CD4-positive, alpha-beta memory T cell (primary cell): ENCODE data around the gene RTN4R. TPM values are rescaled to one million over a fixed set of nuclear protein-coding genes. Genes with fewer than 3 reads are reported as not detected.

Experiments used
- CTCF ChIA-PET: fragments of 350-600 bp; sonication (Branson Sonifier 250); formaldehyde crosslinking; loops from one replicate; lab custom pipeline; 2021; ENCODE audit warnings: inconsistent platforms; ENCODE audit not compliant: partially characterized antibody; lab: Charles Lee
- POLR2A ChIA-PET: fragments of 350-600 bp; sonication (Branson Sonifier 250); formaldehyde crosslinking; loops from one replicate; lab custom pipeline; 2021; ENCODE audit not compliant: partially characterized antibody; lab: Charles Lee
- DNase-seq, 5 donors: peaks; one replicate each; pipeline versions ENCODE4 v3.0.0 to v3.0.0-alpha.2; 2020 to 2022; ENCODE audit warnings: mixed read lengths in 1 of 5
- H3K27ac ChIP-seq: one replicate; pipeline ENCODE4 v1.7.0; 2013; ENCODE audit warnings: low read depth, low read length
- H3K27me3 ChIP-seq: 2 replicates; pipeline ENCODE4 v1.7.0; 2013; ENCODE audit warnings: mild to moderate bottlenecking, low read length, moderate library complexity; ENCODE audit not compliant: insufficient read depth
- H3K36me3 ChIP-seq: 2 replicates; pipeline ENCODE4 v1.7.0; 2013; ENCODE audit warnings: mild to moderate bottlenecking, low read length, moderate library complexity; ENCODE audit not compliant: insufficient read depth
- H3K4me1 ChIP-seq: 2 replicates; pipeline ENCODE4 v1.7.0; 2013; ENCODE audit warnings: mild to moderate bottlenecking, low read length, moderate library complexity; ENCODE audit not compliant: insufficient read depth
- H3K4me3 ChIP-seq, 2 donors: one replicate each; pipeline ENCODE4 v1.7.0; 2013; ENCODE audit warnings: low read length in 2 of 2, mild to moderate bottlenecking in 1 of 2
- H3K9me3 ChIP-seq, 2 donors: one replicate each; pipeline ENCODE4 v1.7.0; 2013; ENCODE audit warnings: low read length in 2 of 2, control low read depth in 1 of 2; ENCODE audit not compliant: control insufficient read depth in 1 of 2
- H3K27ac Mint-ChIP-seq, 7 donors: one replicate each; pipeline ENCODE4 v1.8.0; 2020 to 2021; ENCODE audit warnings: mixed read lengths in 7 of 7, mild to moderate bottlenecking in 6 of 7, inconsistent platforms in 3 of 7, moderate library complexity in 3 of 7
- H3K27me3 Mint-ChIP-seq, 2 donors: one replicate each; pipeline ENCODE4 v1.8.0; 2020 to 2021; ENCODE audit warnings: mixed read lengths in 2 of 2
- H3K36me3 Mint-ChIP-seq, 2 donors: one replicate each; pipeline ENCODE4 v1.8.0; 2020 to 2021; ENCODE audit warnings: mixed read lengths in 2 of 2, inconsistent platforms in 1 of 2, mild to moderate bottlenecking in 1 of 2
- H3K4me1 Mint-ChIP-seq, 4 donors: one replicate each; pipeline ENCODE4 v1.8.0; 2020 to 2021; ENCODE audit warnings: mixed read lengths in 4 of 4, mild to moderate bottlenecking in 1 of 4
- H3K4me3 Mint-ChIP-seq, 8 donors: one replicate each; pipeline ENCODE4 v1.8.0; 2020 to 2021; ENCODE audit warnings: mixed read lengths in 8 of 8, mild to moderate bottlenecking in 7 of 8, moderate library complexity in 6 of 8, inconsistent platforms in 3 of 8
- H3K9me3 Mint-ChIP-seq, 8 donors: one replicate each; pipeline ENCODE4 v1.8.0; 2020 to 2021; ENCODE audit warnings: mixed read lengths in 8 of 8, mild to moderate bottlenecking in 5 of 8, inconsistent platforms in 3 of 8, moderate library complexity in 1 of 8
- intact Hi-C: fragments of 100-400 bp; cut with micrococcal nuclease; formaldehyde crosslinking; loops from one replicate; pipeline ENCODE4 v1.15.1; 2023
- polyA plus RNA-seq, 2 donors: library from polyadenylated mRNA; unstranded; fragments of 300-500 nt; fragmentation: Illumina TruSeq; gene quantifications; one replicate each; pipeline ENCODE4 v1.2.3, GENCODE V29; 2021
- total RNA-seq, 2 experiments: library from RNA; stranded (reverse); gene quantifications; one replicate each; pipeline ENCODE4 v1.2.3, GENCODE V29; 2021

The RTN4R gene
- total and polyA plus RNA-seq, 4 experiments from 2014 or later, result 1.7 to 6.3 (median 2.4) TPM

GRCh38 chr22:20233351-20234313 is 34.5 kb downstream of the RTN4R start:
- intact Hi-C loops, result no loop called here
- H3K4me3 Mint-ChIP-seq, result no peak overlapping the region
- no peak overlapping the region for H3K4me3 ChIP-seq
- H3K4me1 ChIP-seq, result peaks cover 18% of the 10 kb centered on the region
- no peaks in the 10 kb centered on the region for H3K9me3 ChIP-seq
- H3K36me3 ChIP-seq, result no peaks in the 10 kb centered on the region
- H3K9me3 Mint-ChIP-seq, result no peaks in the 10 kb centered on the region
- no peaks in the 10 kb centered on the region for H3K27me3 ChIP-seq
- POLR2A ChIA-PET, result no interaction called here
- CTCF ChIA-PET, result no interaction called here
- no peak for DNase-seq
- no peak overlapping the region for H3K27ac ChIP-seq
- H3K27ac Mint-ChIP-seq, result no peak overlapping the region
- no peaks in the 10 kb centered on the region for H3K36me3 Mint-ChIP-seq
- H3K4me1 Mint-ChIP-seq, result peaks cover 0 to 9% (median 5%) of the 10 kb centered on the region in 4 donors
- no peaks in the 10 kb centered on the region for H3K27me3 Mint-ChIP-seq

GRCh38 chr22:20232781-20233180 is 35.3 kb downstream of the RTN4R start:
- no peaks in the 10 kb centered on the region for H3K27me3 Mint-ChIP-seq
- no peak overlapping the region for H3K27ac Mint-ChIP-seq
- no peak overlapping the region for H3K4me3 ChIP-seq
- peaks cover 11% of the 10 kb centered on the region for H3K4me1 ChIP-seq
- H3K27me3 ChIP-seq, result no peaks in the 10 kb centered on the region
- ChIA-PET POLR2A (no interaction called here), CTCF (no interaction called here)
- no peaks in the 10 kb centered on the region for H3K36me3 Mint-ChIP-seq
- no peak for DNase-seq
- no peaks in the 10 kb centered on the region for H3K9me3 ChIP-seq
- peaks cover 0 to 8% (median 2%) of the 10 kb centered on the region in 4 donors for H3K4me1 Mint-ChIP-seq
- intact Hi-C loops, result no loop called here
- no peaks in the 10 kb centered on the region for H3K36me3 ChIP-seq
- no peaks in the 10 kb centered on the region for H3K9me3 Mint-ChIP-seq
- no peak overlapping the region for H3K4me3 Mint-ChIP-seq
- no peak overlapping the region for H3K27ac ChIP-seq

GRCh38 chr22:20232237-20232598 is 35.9 kb downstream of the RTN4R start:
- peaks cover 5% of the 10 kb centered on the region for H3K4me1 ChIP-seq
- H3K4me3 ChIP-seq, result no peak overlapping the region
- no peaks in the 10 kb centered on the region for H3K36me3 ChIP-seq
- POLR2A ChIA-PET, result no interaction called here
- H3K27ac ChIP-seq, result no peak overlapping the region
- Mint-ChIP-seq H3K27ac (no peak overlapping the region), H3K36me3 (no peaks in the 10 kb centered on the region), H3K27me3 (no peaks in the 10 kb centered on the region), H3K9me3 (no peaks in the 10 kb centered on the region), H3K4me3 (no peak overlapping the region), H3K4me1 (peaks cover 0 to 8% (median 2%) of the 10 kb centered on the region in 4 donors)
- no peak for DNase-seq
- intact Hi-C loops, result no loop called here
- CTCF ChIA-PET, result no interaction called here
- H3K9me3 ChIP-seq, result no peaks in the 10 kb centered on the region
- no peaks in the 10 kb centered on the region for H3K27me3 ChIP-seq

- no peak for DNase-seq
- Mint-ChIP-seq H3K27ac (no peak overlapping the region), H3K4me1 (peaks cover 0 to 4% (median under 1%) of the 10 kb centered on the region in 4 donors), H3K36me3 (no peaks in the 10 kb centered on the region), H3K4me3 (no peak overlapping the region), H3K27me3 (no peaks in the 10 kb centered on the region), H3K9me3 (no peaks in the 10 kb centered on the region)
- Histone ChIP-seq H3K36me3 (no peaks in the 10 kb centered on the region), H3K27me3 (no peaks in the 10 kb centered on the region), H3K27ac (no peak overlapping the region), H3K4me3 (no peak overlapping the region), H3K4me1 (no peaks in the 10 kb centered on the region), H3K9me3 (no peaks in the 10 kb centered on the region)
- ChIA-PET POLR2A (no interaction called here), CTCF (no interaction called here)
- intact Hi-C loops, result no loop called here
Observed at GRCh38 chr22:20231514-20232236, 36.4 kb downstream of the RTN4R start.

- Histone ChIP-seq H3K9me3 (no peaks in the 10 kb centered on the region), H3K36me3 (no peaks in the 10 kb centered on the region), H3K4me3 (no peak overlapping the region), H3K27ac (no peak overlapping the region), H3K27me3 (no peaks in the 10 kb centered on the region), H3K4me1 (no peaks in the 10 kb centered on the region)
- intact Hi-C loops, result no loop called here
- Mint-ChIP-seq H3K27me3 (no peaks in the 10 kb centered on the region), H3K4me3 (no peak overlapping the region), H3K9me3 (no peaks in the 10 kb centered on the region), H3K36me3 (no peaks in the 10 kb centered on the region), H3K27ac (no peak overlapping the region), H3K4me1 (peaks cover 0 to 4% (median 0%) of the 10 kb centered on the region in 4 donors)
- ChIA-PET POLR2A (no interaction called here), CTCF (no interaction called here)
- no peak for DNase-seq
Observed at GRCh38 chr22:20230777-20231420, 37.2 kb downstream of the RTN4R start.

GRCh38 chr22:20229916-20230775 is 38.0 kb downstream of the RTN4R start:
- Mint-ChIP-seq H3K36me3 (no peaks in the 10 kb centered on the region), H3K27ac (no peak overlapping the region), H3K4me1 (peaks cover 0 to 2% (median under 1%) of the 10 kb centered on the region in 4 donors), H3K27me3 (no peaks in the 10 kb centered on the region), H3K4me3 (no peak overlapping the region), H3K9me3 (no peaks in the 10 kb centered on the region)
- Histone ChIP-seq H3K27ac (no peak overlapping the region), H3K4me3 (no peak overlapping the region), H3K9me3 (no peaks in the 10 kb centered on the region), H3K27me3 (no peaks in the 10 kb centered on the region), H3K36me3 (no peaks in the 10 kb centered on the region), H3K4me1 (no peaks in the 10 kb centered on the region)
- CTCF ChIA-PET, result no interaction called here
- intact Hi-C loops, result no loop called here
- no peak for DNase-seq
- POLR2A ChIA-PET, result no interaction called here
